HG02885 (cell line): ENCODE results near the gene PIWIL4.
A peak's percentile ranks its signal among the peaks of the same experiment; 100 is the strongest.
"Not testable (repeated sequence)": the region's sequence is repeated elsewhere in the genome, so short reads cannot be mapped to it uniquely, and the experiment has no call there.

Source experiments
- ATAC-seq: cut with Tn5 transposase; IDR thresholded peaks from one replicate; pipeline ENCODE4 v1.9.1; 2021; ENCODE audit warnings: mild to moderate bottlenecking; ENCODE audit not compliant: unreplicated experiment, poor library complexity

PIWIL4 gene

GRCh38 chr11:94583213-94583865 lies 16.2 kb downstream of the PIWIL4 start:
- no peak for ATAC-seq

- ATAC-seq, result peak; percentile 58
Measured at GRCh38 chr11:94583866-94584500, 16.8 kb downstream of the PIWIL4 start.

DNA sequence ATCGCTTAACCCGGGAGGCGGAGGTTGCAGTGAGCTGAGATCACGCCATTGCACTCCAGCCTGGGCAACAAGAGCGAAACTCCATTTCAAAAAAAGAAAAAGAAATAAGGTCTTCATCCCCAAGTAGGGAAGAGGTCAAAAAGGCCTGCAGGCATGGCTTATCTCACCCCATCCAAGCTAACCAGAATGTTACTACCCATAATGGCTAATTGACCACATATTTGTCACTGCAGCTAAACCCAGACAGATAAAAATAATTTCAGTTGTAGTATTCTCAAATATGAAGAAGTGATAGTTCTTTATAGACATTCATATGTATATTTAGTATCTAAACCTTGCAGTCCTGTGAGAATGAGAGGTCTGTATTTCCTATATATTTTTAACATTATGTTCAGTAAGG lies 17.8 kb downstream of the PIWIL4 start:
- no peak for ATAC-seq

- no peak for ATAC-seq
Measured at GRCh38 chr11:94585399-94585798, 18.2 kb downstream of the PIWIL4 start.

GRCh38 chr11:94586546-94586945 lies 19.4 kb downstream of the PIWIL4 start:
- ATAC-seq, result no peak

- ATAC-seq, result no peak
Measured at GRCh38 chr11:94586978-94587377, 19.8 kb downstream of the PIWIL4 start.

DNA sequence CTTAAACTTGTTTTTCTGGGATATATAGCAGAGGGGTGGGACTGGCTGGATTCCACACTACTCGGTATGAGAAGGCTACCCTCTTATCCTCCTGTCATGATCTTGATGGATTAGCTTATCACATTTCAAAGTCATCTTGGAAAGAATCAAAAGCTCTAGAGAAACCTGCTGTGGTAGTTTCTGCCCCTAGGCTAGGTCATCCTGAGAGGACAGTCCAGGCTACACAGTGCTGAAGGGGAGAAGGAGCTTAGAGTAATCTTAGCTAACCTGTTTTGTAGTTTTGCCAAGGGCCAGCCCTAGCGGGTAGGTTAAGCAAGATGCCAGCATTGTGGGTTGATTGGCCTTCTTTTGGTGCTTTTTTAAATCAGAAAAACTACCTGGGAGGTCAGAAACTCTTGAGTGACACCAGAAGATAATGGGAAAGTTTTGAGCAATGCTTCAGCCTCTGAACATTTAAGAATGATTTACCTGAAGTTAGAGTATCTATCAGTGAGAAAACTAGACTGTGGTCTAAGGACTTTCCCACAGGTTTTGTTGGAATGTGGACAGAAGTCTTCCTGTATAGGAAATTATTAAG lies 21.3 kb downstream of the PIWIL4 start:
- ATAC-seq, result no peak

DNA sequence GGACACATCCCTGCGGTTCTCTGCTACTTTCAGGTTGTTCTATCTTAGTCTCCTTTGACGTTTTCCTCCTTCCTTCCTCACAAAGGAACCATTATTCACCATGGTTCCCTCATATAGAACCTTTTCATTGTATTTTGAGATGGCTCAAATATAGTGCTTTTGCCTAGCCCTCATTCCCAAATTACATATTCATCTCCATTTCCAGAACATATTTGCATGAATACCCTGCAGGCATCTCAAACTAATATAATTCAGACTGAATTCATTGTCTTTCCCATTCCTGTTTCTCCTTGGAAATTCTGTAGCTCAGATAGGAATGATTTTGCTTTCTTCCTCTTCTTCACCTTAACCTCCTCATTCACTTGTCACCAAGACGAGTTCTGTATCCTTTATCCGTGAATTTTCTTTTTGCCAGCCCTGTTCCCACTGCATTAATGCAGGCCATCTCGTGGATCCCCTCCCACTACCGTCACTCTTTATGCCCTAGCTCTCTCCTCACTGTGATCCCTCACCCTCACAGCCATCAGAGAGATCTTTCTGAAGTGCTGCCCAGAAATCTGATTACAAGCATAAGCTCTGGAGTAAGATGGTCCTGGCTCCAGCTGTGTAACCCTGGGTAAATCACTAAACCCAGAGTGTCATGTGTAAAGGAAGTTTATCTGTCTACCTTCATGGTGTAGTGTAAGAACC lies 23.3 kb downstream of the PIWIL4 start:
- ATAC-seq, result no peak

GRCh38 chr11:94593030-94593429 lies 25.9 kb downstream of the PIWIL4 start:
- ATAC-seq, result peak; percentile 87

- ATAC-seq, result no peak
Measured at GRCh38 chr11:94595076-94595475, 27.9 kb downstream of the PIWIL4 start.

GRCh38 chr11:94597896-94598295 lies 30.7 kb downstream of the PIWIL4 start:
- no peak for ATAC-seq

DNA sequence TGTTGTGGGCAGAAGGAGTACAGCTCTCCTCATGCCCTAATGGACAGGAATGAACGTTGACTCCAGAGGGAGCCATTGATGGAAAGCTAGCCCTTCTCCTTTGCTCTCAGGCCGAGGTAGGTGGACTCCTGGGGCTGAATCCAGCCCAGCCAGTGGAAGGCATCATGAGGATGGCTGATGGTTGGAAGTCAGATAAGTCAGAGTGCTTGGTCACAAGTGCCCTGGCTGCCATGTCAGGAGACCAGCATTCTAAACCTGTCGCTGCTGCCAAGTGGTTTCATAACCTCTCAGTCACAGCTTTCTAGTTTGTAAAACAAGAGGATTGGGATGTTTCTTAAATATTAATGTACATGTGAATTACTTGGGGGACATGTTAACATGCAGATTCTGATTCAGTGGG lies 32.3 kb downstream of the PIWIL4 start:
- ATAC-seq, result no peak

- ATAC-seq, result peak; percentile 92
Measured at GRCh38 chr11:94602430-94603372, 35.5 kb downstream of the PIWIL4 start.

DNA sequence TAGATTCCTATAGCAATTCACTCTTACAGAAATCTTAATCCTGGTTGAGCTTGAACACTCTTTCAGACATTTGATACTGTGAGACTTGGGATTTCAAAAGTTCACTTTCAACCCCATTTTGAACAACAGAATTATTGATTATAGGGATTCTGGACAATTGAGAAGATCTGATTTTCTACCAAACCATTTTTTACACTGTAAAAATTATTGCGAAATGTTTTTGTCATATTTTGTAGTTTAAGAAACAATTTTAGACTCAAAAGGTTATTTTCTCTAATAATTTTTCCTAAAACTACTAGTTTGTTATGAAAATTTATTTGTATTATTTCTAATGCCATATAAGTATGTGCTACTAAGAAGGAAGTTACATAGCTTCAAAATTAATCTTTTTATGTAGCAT lies 36.4 kb downstream of the PIWIL4 start:
- ATAC-seq, result no peak

DNA sequence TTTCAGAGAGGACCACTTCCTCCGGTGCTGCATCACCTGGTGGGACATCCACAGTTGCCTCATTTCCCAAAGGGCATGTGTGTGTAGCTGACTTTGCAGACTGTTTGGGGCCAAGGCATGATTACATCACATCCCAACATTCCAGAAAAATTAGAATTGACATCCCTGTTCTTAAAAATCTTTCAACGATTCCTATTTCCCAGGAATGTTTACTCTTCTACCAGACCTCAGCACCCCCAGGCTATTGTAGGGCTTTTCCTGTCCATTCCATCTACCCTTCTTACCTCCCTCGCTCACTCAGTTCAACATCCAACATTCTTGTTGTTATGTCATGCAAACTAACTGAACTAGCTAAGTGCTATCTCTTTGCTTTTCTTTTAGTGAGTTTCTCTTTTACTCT lies 37.3 kb downstream of the PIWIL4 start:
- ATAC-seq, result no peak

DNA sequence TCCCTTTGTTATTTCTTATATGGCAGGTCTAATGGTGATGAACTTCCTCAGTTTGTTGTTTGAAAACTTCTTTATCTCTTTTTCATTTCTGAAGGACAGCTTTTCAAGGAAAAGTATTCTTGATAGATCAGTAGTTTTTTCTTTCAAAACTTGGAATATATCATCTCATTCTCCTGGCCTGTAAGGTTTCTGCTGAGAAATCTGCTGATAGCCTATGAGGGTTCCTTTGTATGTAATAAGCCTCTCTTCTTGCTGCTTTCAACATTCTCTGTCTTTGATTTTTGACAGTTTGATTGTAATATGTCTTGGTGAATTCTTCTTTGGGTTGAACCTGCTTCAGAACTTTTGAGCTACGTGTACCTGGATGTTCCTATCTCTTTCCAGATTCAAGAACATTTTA lies 46.0 kb downstream of the PIWIL4 start:
- no peak for ATAC-seq

GRCh38 chr11:94623120-94623735 lies 56.1 kb downstream of the PIWIL4 start:
- peak; percentile 68 for ATAC-seq

DNA sequence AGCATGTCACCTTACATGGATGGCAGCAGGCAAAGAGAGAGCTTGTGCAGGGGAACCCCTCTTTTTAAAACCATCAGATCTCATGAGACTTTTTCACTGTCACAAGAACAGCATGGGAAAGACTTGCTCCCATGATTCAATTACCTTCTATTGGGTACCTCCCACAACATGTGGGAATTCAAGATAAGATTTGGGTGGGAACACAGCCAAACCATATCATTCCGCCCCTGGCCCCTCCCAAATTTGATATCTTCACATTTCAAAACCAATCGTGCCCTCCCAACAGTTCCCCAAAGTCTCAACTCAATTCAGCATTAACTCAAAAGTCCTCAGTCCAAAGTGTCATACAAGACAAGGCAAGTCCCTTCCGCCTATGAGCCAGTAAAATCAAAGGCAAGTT lies 58.3 kb downstream of the PIWIL4 start:
- not testable (repeated sequence) for ATAC-seq

DNA sequence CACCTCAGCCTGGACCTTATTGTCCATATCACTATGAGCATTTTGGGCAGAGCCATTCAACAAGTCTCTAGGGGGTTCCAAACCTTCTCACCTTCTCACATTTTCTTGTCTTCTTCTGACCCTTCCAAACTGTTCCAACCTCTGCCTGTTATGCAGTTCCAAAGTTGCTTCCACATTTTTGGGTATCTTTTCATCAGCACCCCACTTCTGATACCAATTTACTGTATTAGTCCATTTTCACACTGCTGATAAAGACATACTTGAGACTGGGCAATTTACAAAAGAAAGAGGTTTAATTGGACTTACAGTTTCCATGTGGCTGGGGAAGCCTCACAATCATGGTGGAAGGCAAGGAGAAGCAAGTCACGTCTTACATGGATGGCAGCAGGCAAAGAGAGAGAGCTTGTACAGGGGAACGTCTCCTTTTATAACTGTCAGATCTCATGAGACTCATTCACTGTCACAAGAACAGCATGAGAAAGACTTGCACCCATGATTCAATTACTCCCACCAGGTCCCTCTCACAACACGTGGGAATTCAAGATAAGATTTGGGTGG lies 59.9 kb downstream of the PIWIL4 start:
- ATAC-seq, result not testable (repeated sequence)
